Tibial nerve (tissue), 4 donors: ENCODE data around the gene TLE1. TPM values are rescaled to one million over a fixed set of nuclear protein-coding genes. Genes with fewer than 3 reads are reported as not detected.

Source experiments
- DNase-seq, 2 donors: peaks; one replicate each; pipeline ENCODE4 v3.0.0-alpha.2; 2019; ENCODE audit warnings: low spot score in 2 of 2
- H3K27ac ChIP-seq, 4 donors: fragments of 200-600 bp; sonication (generic) in 3 of 4; one replicate each; pipeline ENCODE4 v1.5.1; 2017 to 2019; ENCODE audit warnings: mild to moderate bottlenecking in 1 of 4
- H3K27me3 ChIP-seq, 2 donors: fragments of 200-600 bp; sonication (generic) in 1 of 2; one replicate each; pipeline versions ENCODE4 v1.5.1 to v1.6.0; 2017 to 2019
- H3K36me3 ChIP-seq, 3 donors: fragments of 200-600 bp; sonication (generic); one replicate each; pipeline ENCODE4 v1.5.1; 2018 to 2019
- H3K4me1 ChIP-seq, 4 donors: fragments of 200-600 bp; sonication (generic) in 3 of 4; one replicate each; pipeline ENCODE4 v1.5.1; 2017 to 2019
- H3K4me3 ChIP-seq, 4 donors: fragments of 200-600 bp; sonication (generic) in 3 of 4; one replicate each; pipeline ENCODE4 v1.5.1; 2017 to 2019; ENCODE audit warnings: mild to moderate bottlenecking in 1 of 4, moderate library complexity in 1 of 4
- H3K9me3 ChIP-seq, 4 donors: fragments of 200-600 bp; sonication (generic) in 3 of 4; one replicate each; pipeline ENCODE4 v1.5.1; 2017 to 2019
- EP300 ChIP-seq, 2 donors: sonication (generic); formaldehyde crosslinking; IDR thresholded peaks; one replicate each; pipeline ENCODE4 v1.6.1; 2017; ENCODE audit warnings: antibody characterized with exemption in 2 of 2, mild to moderate bottlenecking in 1 of 2
- POLR2A ChIP-seq, 2 donors: fragments of 450-650 bp; IDR thresholded peaks; one replicate each; pipeline ENCODE4 v1.6.1; 2017; ENCODE audit warnings: antibody characterized with exemption in 2 of 2, mild to moderate bottlenecking in 2 of 2, moderate library complexity in 2 of 2
- WGBS, 2 donors: methylation state at CpG; one replicate each; pipeline ENCODE4 v1.1.5; 2018; 5-methylcytosine and 5-hydroxymethylcytosine counted together
- total RNA-seq, 4 donors: library from RNA; depleted of rRNA; stranded (reverse); fragments of >200 nt; gene quantifications; one replicate each; pipeline ENCODE4 v1.1.0, GENCODE V29; 2016
- TF ChIP-seq, protein P1 (sequence below), 5 experiments: fragments of 200-600 bp in 3 of 5; fragments of 450-650 bp in 2 of 5; sonication (generic) in 3 of 5; IDR thresholded peaks; one replicate each; pipeline ENCODE4 v1.5.1; 2016 to 2019; ENCODE audit warnings: antibody characterized with exemption in 5 of 5, mild to moderate bottlenecking in 3 of 5, moderate library complexity in 2 of 5

Gene TLE1
- total RNA-seq, 4 donors from 2014 or later = 81.8 to 107 (median 94.7) TPM

DNA sequence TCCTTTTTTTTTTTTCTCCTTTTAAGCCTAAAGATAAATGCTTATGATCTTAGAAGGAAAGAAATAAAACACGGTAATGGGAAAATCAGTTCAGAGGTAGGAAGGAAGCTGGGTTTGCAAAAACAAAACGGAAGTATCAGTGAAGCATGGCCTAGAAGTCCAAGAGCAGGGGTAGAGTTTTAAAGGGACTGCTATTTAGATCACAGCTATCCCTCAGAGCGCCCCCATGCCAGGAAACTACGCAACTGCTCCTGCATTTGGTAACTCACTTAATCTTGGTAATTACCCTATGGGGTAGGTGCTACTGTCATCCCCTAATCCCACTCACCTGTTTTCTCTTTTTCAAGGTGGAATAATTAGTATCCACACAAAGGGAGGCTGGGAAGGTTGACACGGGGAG is 16.0 kb downstream of the TLE1 start:
- no peaks in the 10 kb centered on the region for H3K9me3 ChIP-seq
- peaks cover 0 to 78% (median 23%) of the 10 kb centered on the region in 4 donors for H3K4me1 ChIP-seq
- H3K36me3 ChIP-seq = peaks cover 0 to 16% (median 0%) of the 10 kb centered on the region in 3 donors
- H3K27me3 ChIP-seq = no peaks in the 10 kb centered on the region
- TF ChIP-seq, protein P1, sequence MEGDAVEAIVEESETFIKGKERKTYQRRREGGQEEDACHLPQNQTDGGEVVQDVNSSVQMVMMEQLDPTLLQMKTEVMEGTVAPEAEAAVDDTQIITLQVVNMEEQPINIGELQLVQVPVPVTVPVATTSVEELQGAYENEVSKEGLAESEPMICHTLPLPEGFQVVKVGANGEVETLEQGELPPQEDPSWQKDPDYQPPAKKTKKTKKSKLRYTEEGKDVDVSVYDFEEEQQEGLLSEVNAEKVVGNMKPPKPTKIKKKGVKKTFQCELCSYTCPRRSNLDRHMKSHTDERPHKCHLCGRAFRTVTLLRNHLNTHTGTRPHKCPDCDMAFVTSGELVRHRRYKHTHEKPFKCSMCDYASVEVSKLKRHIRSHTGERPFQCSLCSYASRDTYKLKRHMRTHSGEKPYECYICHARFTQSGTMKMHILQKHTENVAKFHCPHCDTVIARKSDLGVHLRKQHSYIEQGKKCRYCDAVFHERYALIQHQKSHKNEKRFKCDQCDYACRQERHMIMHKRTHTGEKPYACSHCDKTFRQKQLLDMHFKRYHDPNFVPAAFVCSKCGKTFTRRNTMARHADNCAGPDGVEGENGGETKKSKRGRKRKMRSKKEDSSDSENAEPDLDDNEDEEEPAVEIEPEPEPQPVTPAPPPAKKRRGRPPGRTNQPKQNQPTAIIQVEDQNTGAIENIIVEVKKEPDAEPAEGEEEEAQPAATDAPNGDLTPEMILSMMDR (IDR thresholded peaks at IDR 0.05) = no peak
- TF ChIP-seq POLR2A (IDR thresholded peaks at IDR 0.05) = no peak
- no peak for TF ChIP-seq EP300 (IDR thresholded peaks at IDR 0.05)
- 76 to 82% methylated on average over 5 of the region's 5 CpGs for whole genome bisulfite sequencing, 2 donors
- no peak overlapping the region for H3K4me3 ChIP-seq
- no peak for DNase-seq
- H3K27ac ChIP-seq = no peak overlapping the region

DNA sequence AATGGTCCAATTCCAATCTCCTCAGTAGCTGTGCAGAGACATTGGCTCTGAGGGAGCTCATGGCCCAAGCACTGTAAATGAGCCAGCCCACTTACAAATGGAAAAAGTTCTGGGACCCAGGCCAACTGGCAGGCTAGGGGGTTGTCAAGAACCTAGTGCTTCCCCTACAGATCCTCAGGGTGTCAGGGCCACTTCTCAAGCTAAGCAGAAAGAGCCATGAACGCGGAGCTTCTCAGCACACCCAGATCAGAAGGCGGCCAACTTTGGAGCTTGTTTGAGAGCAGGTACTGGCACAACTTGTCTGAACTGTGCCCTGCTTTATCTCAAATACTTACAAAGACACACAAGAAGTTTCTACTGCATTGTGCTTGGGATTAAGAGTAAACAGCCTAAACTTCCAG is 17.5 kb downstream of the TLE1 start:
- H3K9me3 ChIP-seq = no peaks in the 10 kb centered on the region
- WGBS, 2 donors = 38 to 45% methylated on average over 3 of the region's 3 CpGs
- H3K4me3 ChIP-seq = no peak overlapping the region
- H3K36me3 ChIP-seq = peaks cover 0 to 11% (median 0%) of the 10 kb centered on the region in 3 donors
- DNase-seq = peak; percentile 45 to 70
- no peak for TF ChIP-seq POLR2A (IDR thresholded peaks at IDR 0.05)
- TF ChIP-seq EP300 (IDR thresholded peaks at IDR 0.05) = peak in 1 of 2 donors; percentile 59
- TF ChIP-seq, protein P1 (IDR thresholded peaks at IDR 0.05) = no peak
- H3K4me1 ChIP-seq = peaks cover 0 to 88% (median 30%) of the 10 kb centered on the region in 4 donors
- no peaks in the 10 kb centered on the region for H3K27me3 ChIP-seq
- peak overlapping the region in 3 of 4 donors; percentile 4 to 76 (median 63) for H3K27ac ChIP-seq

DNA sequence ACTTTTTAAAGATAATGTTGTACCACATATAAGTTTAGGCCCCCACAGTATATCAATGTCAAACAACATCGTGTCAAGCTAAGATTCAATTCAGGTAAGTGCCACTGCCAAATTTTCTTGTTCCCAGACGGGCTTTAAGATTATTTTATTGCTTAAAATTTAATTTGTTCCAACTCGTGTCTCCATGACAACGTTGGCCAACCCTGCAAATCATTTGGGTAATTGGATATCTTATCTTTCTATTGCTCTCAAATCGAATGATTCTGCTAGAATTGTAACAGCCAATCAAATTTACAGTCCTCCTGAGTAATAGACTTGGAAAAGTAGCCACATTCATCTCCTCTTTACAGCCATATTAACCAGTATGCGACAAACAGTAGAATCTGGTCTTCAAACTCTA is 19.5 kb downstream of the TLE1 start:
- Histone ChIP-seq H3K4me3 (no peak overlapping the region), H3K27ac (peak overlapping the region in 1 of 4 donors; percentile 68), H3K4me1 (peaks cover 0 to 94% (median 43%) of the 10 kb centered on the region in 4 donors), H3K9me3 (no peaks in the 10 kb centered on the region), H3K27me3 (no peaks in the 10 kb centered on the region), H3K36me3 (peaks cover 0 to 6% (median 0%) of the 10 kb centered on the region in 3 donors)
- TF ChIP-seq POLR2A (IDR thresholded peaks at IDR 0.05) (no peak), EP300 (IDR thresholded peaks at IDR 0.05) (no peak)
- TF ChIP-seq, protein P1 (IDR thresholded peaks at IDR 0.05) = no peak
- 65 to 68% methylated on average over 6 of the region's 6 CpGs for WGBS, 2 donors
- DNase-seq = no peak

DNA sequence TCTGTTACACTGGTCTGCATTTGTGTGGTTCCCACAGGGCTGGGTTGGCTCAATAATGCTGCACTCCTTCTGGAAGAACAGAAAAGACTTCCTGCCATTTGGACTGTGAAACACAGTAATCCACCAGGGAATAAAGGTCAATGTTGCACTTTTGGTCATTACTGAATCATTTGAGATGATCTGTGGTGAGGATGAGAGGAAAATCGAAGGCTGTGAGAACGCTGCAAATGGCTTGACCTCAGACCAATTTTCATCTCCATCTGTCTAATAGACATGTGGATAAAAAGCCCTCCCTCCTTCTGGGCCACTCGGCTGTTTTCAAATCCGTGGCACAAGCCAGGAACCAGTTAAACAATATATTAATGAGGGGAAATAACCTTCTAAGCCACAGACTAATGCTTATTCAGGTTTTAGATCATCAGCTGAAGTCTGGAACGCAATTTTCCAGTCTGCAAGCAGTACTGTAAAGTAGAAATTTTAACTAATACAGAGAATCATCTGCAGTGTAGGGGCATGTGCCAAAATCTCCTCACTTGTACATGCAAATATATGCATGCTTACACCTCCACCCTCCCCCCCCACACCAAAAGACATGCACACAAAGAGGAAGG is 20.2 kb downstream of the TLE1 start:
- Histone ChIP-seq H3K4me1 (peaks cover 0 to 93% (median 44%) of the 10 kb centered on the region in 4 donors), H3K9me3 (no peaks in the 10 kb centered on the region), H3K27me3 (no peaks in the 10 kb centered on the region), H3K4me3 (no peak overlapping the region), H3K27ac (peak overlapping the region in 2 of 4 donors; percentile 52 to 68), H3K36me3 (peaks cover 0 to 6% (median 0%) of the 10 kb centered on the region in 3 donors)
- WGBS, 2 donors = 11 to 17% methylated on average over 5 of the region's 5 CpGs
- TF ChIP-seq POLR2A (IDR thresholded peaks at IDR 0.05) = no peak
- TF ChIP-seq, protein P1 (IDR thresholded peaks at IDR 0.05) = no peak
- no peak for TF ChIP-seq EP300 (IDR thresholded peaks at IDR 0.05)
- no peak for DNase-seq

DNA sequence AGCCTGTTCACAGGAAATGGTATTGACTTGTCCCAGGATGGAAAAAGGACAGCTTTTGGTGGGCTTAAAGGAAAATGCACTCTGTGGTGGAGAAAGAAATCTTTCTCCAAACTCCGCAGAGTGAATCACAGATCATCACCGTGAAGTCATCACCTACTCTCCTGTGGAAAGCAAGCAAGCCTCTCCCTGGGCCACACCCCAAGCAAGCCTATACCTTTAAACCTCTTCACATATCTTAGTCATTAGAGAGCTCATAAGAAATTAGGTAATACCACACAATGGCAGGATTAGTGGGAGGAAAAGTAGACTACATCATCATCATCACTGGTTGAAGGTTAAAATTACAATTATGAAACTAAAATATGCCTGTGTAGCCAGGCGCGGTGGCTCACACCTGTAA is 23.2 kb downstream of the TLE1 start:
- H3K36me3 ChIP-seq = no peaks in the 10 kb centered on the region
- H3K27ac ChIP-seq = peak overlapping the region in 1 of 4 donors; percentile 26
- H3K9me3 ChIP-seq = no peaks in the 10 kb centered on the region
- DNase-seq = no peak
- WGBS, 2 donors = 84 to 91% methylated on average over 4 of the region's 4 CpGs
- no peaks in the 10 kb centered on the region for H3K27me3 ChIP-seq
- TF ChIP-seq POLR2A (IDR thresholded peaks at IDR 0.05) = no peak
- TF ChIP-seq, protein P1 (IDR thresholded peaks at IDR 0.05) = no peak
- no peak for TF ChIP-seq EP300 (IDR thresholded peaks at IDR 0.05)
- no peak overlapping the region for H3K4me3 ChIP-seq
- peaks cover 0 to 77% (median 37%) of the 10 kb centered on the region in 4 donors for H3K4me1 ChIP-seq
